GM10266 (cell line): Measurements from ENCODE around the gene BNIP5.

Experiments
- DNase-seq: peaks from one replicate; pipeline ENCODE4 v3.0.0; 2012; ENCODE audit errors: extremely low spot score
- CTCF ChIP-seq: IDR thresholded peaks from 2 replicates; pipeline ENCODE4 v1.5.1; 2012; ENCODE audit warnings: mild to moderate bottlenecking, low read depth; ENCODE audit not compliant: control insufficient read depth, insufficient read depth; ENCODE audit errors: missing control alignments

The BNIP5 gene

GRCh38 chr6:36319821-36320220 is 16.9 kb downstream of the BNIP5 start:
- no peak for DNase-seq
- TF ChIP-seq CTCF, result no peak

- DNase-seq, result no peak
- TF ChIP-seq CTCF, result no peak
These were observed 17.3 kb downstream of the BNIP5 start for GRCh38 chr6:36319436-36319762.

GRCh38 chr6:36318690-36319435 is 17.8 kb downstream of the BNIP5 start:
- TF ChIP-seq CTCF, result no peak
- DNase-seq, result no peak

- DNase-seq, result no peak
- no peak for TF ChIP-seq CTCF
These were observed 19.1 kb downstream of the BNIP5 start for GRCh38 chr6:36317623-36318022.

- no peak for DNase-seq
- TF ChIP-seq CTCF, result no peak
These were observed 20.8 kb downstream of the BNIP5 start for GRCh38 chr6:36315921-36316320.

- no peak for TF ChIP-seq CTCF
- DNase-seq, result no peak
These were observed 22.3 kb downstream of the BNIP5 start for GRCh38 chr6:36314221-36315014.

GRCh38 chr6:36313649-36313936 is 23.1 kb downstream of the BNIP5 start:
- TF ChIP-seq CTCF, result no peak
- no peak for DNase-seq
